GM10248 (cell line): Measurements from ENCODE around the gene ZDHHC4.
"Not testable (repeated sequence)": the region's sequence is repeated elsewhere in the genome, so short reads cannot be mapped to it uniquely, and the experiment has no call there.

Experiments
- CTCF ChIA-PET: fragments of 300-600 bp; sonication (Branson Sonifier 250); formaldehyde crosslinking; extraction: SDS; loops from one replicate; lab custom pipeline; 2021; ENCODE audit warnings: antibody characterized with exemption; lab: Yijun Ruan, JAX
- POLR2A ChIA-PET: fragments of 350-650 bp; sonication (Branson Sonifier 250); formaldehyde crosslinking; extraction: SDS; loops from one replicate; lab custom pipeline; 2020; ENCODE audit warnings: antibody characterized with exemption; lab: Yijun Ruan, JAX
- DNase-seq: peaks from one replicate; pipeline ENCODE4 v3.0.0; 2012; ENCODE audit errors: extremely low spot score
- TF ChIP-seq, protein P1 (sequence below): IDR thresholded peaks from 2 replicates; pipeline ENCODE4 v1.5.1; 2012; ENCODE audit warnings: mild to moderate bottlenecking, low read depth; ENCODE audit errors: extremely low read depth, missing control alignments, control extremely low read depth

The ZDHHC4 gene

DNA sequence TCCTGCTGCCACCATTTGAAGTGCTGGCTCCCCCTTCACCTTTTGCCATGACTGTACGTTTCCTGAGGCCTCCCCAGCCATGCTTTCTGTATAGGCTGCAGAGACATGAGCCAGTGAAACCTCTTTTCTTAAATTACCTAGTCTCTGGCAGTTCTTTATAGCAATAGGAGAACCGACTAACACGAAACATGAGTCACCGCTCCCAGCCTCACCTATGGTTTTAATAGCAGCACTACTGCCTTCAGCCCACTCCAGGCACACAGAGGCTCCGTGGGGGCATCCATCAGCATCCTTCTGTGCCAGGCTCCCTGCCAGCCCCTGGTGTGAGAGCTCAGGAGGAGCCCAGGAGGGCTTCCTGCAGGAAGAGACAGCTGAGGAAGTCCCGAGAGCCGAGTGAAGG lies 54.4 kb downstream of the ZDHHC4 start:
- CTCF ChIA-PET, result interaction anchor here (1.3 kb wide), 1 partner anchor 14 kb away, joined by 4 read pairs; no protein-coding TSS in a partner anchor
- POLR2A ChIA-PET, result no interaction called here
- TF ChIP-seq, protein P1, sequence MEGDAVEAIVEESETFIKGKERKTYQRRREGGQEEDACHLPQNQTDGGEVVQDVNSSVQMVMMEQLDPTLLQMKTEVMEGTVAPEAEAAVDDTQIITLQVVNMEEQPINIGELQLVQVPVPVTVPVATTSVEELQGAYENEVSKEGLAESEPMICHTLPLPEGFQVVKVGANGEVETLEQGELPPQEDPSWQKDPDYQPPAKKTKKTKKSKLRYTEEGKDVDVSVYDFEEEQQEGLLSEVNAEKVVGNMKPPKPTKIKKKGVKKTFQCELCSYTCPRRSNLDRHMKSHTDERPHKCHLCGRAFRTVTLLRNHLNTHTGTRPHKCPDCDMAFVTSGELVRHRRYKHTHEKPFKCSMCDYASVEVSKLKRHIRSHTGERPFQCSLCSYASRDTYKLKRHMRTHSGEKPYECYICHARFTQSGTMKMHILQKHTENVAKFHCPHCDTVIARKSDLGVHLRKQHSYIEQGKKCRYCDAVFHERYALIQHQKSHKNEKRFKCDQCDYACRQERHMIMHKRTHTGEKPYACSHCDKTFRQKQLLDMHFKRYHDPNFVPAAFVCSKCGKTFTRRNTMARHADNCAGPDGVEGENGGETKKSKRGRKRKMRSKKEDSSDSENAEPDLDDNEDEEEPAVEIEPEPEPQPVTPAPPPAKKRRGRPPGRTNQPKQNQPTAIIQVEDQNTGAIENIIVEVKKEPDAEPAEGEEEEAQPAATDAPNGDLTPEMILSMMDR, result no peak
- DNase-seq, result no peak

DNA sequence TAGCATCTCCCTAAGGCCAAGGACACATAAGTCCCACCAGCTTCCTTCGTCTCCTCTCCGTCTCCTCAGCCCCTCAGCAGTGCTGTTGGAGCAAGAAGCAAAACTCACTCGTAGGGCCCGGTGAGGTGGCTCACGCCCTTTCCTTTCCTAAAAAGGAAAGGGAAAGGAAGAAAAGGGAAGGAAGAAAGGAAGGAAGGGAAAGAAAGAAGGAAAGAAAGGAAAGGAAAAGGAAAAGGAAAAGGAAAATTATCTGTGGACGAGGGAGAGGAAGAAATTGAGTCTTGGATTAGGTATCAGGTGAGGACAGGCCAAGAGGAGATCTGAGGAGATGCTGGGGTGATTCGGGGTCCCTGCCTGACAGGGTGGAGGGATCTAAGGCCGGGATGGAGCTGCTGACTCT lies 56.8 kb downstream of the ZDHHC4 start:
- ChIA-PET POLR2A (no interaction called here), CTCF (no interaction called here)
- TF ChIP-seq, protein P1, result no peak
- no peak for DNase-seq

DNA sequence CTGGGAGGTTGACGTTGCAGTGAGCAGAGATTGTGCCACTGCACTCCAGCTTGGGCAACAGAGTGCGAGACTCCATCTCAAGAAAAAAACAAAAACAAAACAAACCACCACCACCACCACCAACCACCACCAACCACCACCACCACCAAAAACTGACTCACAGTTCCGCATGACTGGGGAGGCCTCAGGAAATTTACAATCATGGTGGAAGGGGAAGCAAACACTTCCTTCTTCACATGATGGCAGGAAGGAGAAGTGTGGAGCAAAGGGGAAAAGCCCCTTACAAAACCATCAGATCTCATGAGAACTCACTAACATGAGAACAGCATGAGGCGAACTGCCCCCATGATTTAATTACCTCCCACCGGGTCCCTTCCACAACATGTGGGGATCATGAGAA lies 57.7 kb downstream of the ZDHHC4 start:
- DNase-seq, CTCF ChIA-PET, POLR2A ChIA-PET: not testable (repeated sequence)

GRCh38 chr7:6636741-6637543 lies 59.7 kb downstream of the ZDHHC4 start, which contains the start of gene ZNF316:
Gene ZNF316, plus strand, starts transcription at chr7:6637318. Its CDS starts 5,092 bp downstream, at chr7:6642410.
- POLR2A ChIA-PET, result interaction anchor here (0.6 kb wide), 1 partner anchor 10 kb away, joined by 3 read pairs; no protein-coding TSS in a partner anchor
- TF ChIP-seq, protein P1, result no peak
- CTCF ChIA-PET, result no interaction called here
- peak; percentile 95 for DNase-seq

DNA sequence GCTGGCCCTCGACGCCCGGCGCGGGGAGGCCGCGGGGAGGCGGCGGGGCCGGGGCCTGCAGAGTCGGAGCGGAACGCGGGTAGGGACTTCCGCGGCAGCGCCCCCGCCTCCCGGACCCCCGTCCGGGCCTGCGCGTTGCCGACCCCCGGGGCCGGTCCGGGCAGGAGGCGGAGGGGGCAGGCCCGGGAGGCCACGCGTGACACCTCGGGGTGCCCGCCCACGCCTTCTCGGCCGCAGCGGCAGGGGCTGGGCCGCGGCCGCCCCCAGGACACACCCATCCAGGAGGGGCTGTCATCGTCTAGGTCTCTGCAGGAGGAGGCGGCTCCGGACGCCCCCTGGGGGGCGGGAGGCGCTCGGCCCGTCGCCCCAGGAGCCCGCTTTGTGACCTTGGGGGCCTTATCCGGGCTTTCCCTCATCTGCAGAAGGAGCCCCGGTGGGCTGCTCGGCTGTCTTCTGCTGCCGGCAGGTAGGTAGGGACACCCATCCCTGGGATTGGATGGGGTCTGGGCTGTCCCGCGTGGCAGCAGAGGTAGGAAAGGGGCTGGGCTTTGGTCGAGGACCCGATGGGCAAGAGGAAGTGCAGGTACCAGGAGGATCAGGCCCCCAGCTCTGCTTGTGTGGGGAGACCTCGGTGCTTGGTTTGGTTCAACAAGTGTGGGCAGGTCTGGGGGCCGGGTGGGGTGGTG lies 60.4 kb downstream of the ZDHHC4 start:
- TF ChIP-seq, protein P1, result peak; percentile 59
- peak; percentile 92 for DNase-seq
- ChIA-PET CTCF (interaction anchor here (0.9 to 1.4 kb wide), 2 partner anchors 91 to 191 kb away, joined by 3 read pairs; partner anchors contain the start of gene DAGLB), POLR2A (interaction anchor here (0.6 kb wide), 1 partner anchor 8 kb away, joined by 5 read pairs; no protein-coding TSS in a partner anchor)
